ENCODE data around the gene CDC34.

The CDC34 gene

GRCh38 chr19:588741-589692, 57.5 kb downstream of the CDC34 start:
- no peak for DNase-seq (ENCODE audit: low spot score)

GRCh38 chr19:589693-590395, 58.3 kb downstream of the CDC34 start, which contains the start of gene HCN2:
TSS of gene HCN2 (plus strand) at chr19:589881. CDS start at chr19:589946, 65 bp downstream.
- no peak for DNase-seq (ENCODE audit: low spot score)

- DNase-seq (ENCODE audit: low spot score): no peak
These were observed 58.8 kb downstream of the CDC34 start for GRCh38 chr19:590396-590745.

GRCh38 chr19:590750-591098, 59.2 kb downstream of the CDC34 start:
- no peak for DNase-seq (ENCODE audit: low spot score)

- DNase-seq (ENCODE audit: low spot score): no peak
These were observed 59.8 kb downstream of the CDC34 start for GRCh38 chr19:591099-591958.
